GDM1 (cell line): ENCODE results near the gene DAB1.
"Not testable (repeated sequence)": the region's sequence is repeated elsewhere in the genome, so short reads cannot be mapped to it uniquely, and the experiment has no call there.

Experiments
- DNase-seq: peaks from one replicate; lab custom pipeline; 2025; lab: John Stamatoyannopoulos, UW

DAB1 gene

DNA sequence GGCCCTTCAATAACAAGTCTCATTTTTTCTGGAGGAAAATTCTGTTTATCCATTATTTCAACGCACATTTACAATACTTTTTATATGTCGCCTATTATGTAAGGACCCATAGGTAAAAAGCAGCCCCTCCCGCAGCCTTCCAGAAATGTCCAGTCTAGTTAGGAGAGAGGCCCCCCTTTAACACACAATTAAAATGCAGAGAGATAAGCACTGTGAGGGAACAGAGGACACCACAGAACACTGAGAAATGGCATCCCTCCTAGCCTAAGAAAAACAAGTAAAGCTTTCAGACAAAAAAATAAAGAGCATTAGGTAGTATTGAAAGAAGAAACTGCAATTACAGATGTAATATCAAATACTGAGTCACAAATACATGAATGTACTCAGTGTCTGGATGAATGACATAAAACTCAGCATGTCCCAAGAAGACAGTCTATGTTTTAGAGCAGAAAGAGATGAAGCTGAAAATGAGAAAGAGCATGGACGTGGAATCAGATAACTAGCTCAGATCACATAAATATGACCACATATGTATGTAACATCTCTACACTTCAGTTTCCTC, 62.9 kb downstream of the DAB1 start:
- no peak for DNase-seq

DNA sequence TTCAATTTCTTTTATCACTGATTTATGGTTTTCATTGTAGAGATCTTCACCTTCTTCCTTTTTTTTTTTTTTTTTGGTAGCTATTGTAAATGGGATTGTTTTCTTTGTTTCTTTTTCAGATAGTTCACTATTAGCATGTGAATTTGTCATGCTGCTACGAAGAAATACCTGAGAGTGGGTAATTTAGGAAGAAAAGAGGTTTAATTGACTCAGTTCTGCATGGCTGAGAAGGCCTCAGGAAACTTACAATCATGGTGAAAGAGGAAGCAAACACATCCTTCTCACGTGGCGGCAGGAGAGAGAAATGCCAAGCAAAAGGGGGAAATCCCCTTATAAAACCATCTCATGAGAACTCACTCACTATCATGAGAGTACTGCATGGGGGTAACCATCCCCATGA, 66.4 kb downstream of the DAB1 start:
- DNase-seq, result no peak

DNA sequence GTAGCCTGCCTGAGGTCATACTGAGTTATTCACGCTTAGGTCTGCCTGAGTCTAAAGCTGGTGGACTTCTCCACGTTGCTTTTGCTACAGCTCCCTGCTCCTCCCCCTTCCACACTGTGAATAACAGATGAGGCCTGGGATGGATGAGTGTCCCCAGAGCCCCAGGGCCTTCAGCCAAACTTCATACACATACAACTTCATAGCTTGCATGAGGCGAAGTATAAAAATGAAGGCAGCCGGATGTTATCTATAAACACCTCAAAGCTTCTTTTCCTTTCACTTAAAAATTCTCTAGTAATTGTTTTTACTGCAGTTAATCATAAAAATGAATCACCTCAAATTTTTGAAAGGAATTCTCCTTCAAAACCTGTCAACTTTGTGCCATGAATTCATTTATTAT, 70.2 kb downstream of the DAB1 start:
- no peak for DNase-seq

DNA sequence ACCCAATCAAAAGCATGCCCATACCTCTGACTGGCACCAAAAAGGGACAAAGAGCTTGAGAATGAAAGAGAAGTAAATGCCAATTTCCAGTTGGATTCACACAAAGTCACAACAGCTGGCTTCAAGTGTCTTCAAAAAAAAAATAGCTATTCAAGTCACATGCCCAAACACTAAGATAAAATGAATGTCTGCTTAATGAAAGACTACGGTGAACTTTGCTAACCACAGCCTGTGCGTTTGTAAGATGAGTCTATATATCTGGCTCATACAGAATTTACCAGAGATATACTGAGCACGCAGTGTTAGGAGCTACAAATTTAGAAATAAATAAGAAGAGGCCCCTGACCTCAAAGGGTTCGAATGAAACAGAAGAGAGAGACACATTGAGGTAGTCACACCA, 73.2 kb downstream of the DAB1 start:
- no peak for DNase-seq

DNA sequence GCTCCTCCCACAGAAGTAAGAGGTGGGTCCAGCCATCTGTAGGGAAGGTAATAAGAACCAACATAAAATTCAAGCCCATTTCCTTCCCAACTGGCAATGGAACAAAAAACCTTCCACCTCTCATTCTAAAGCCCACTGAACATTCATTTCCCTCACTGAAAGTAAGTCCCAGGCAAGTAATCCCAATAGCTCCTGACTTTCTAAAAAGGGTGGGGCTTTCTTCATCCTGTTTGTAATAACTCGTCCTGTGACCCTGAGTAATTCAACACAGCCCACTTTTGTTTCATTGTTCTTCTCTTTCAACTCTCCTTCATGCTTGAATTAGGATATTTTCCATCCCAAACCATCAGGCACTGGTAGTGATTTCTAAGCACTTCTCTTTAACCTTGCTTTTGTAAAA, 74.9 kb downstream of the DAB1 start:
- no peak for DNase-seq

DNA sequence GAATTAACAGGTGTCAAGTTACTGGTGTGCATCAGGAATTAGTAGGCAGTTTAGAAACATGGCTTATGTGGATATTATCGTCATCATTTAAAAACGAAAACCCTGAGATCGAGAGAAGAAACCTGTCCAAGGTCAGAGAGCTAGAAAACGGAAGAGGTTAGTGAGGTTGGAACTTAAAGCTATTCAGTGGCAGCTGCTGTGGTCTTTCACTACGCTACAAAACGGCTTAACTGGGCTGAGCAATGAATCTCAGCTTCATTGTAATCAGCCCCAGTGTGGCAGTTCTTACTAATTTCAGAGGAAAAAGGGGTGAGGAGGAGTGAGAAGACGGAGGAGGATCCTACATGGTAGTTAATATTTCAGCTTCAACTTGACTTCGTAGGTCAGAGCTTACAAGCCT, 77.9 kb downstream of the DAB1 start:
- DNase-seq, result no peak

DNA sequence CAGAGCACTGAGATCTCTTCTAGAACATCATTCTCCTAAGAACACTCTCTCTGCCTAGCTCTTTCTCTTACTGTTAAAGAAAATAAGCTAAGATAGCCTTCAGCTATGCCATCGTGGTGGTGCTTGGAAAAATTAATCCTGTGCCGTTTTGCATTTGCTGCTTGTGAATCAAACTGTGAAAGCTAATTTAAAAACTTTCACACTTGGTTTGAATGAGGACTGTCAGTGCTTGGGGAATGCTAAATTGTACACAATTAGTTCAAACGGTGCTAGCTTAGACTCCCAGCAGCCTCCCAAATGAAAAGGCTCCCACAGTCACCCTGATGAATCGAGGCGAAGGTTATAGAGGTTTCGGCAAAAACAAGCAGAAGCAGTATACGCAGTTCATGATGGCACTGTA, 79.6 kb downstream of the DAB1 start:
- no peak for DNase-seq

DNA sequence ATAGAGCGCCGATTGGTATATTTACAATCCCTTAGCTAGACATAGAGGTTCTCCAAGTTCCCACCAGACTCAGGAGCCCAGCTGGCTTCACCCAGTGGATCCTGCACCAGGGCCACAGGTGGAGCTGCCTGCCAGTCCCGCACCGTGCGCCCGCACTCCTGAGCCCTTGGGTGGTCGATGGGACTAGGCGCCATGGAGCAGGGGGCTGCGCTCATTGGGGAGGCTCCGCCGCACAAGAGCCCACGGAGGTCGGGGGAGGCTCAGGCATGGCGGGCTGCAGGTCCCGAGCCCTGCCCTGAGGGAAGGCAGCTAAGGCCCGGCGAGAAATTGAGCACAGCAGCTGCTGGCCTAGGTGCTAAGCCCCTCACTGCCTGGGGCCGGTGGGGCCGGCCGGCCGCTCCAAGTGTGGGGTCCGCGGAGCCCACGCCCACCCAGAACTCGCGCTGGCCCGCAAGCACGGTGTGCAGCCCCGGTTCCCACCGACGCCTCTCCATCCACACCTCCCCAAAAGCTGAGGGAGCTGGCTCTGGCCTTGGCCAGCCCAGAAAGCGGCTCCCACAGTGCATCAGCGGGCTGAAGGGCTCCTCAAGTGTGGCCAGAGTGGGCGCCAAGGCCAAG, 80.5 kb downstream of the DAB1 start:
- DNase-seq, result not testable (repeated sequence)

DNA sequence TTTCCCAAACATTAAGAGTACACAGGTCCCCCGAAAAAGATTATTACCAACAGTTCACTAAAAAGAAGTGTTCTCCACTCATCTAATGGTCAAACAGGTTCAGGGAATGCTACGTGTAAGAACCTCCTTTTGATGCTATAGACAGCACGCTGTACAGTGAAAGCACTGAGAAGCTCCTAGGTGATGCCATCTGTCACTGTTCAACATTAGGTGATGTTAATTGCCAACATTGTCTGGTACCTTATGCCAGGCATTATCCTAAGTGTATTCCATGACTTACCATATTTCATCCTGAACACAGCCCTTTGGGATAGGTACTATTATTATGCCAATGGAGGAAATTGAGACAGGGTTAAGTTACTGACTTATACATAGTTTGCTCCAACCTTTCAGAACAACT, 82.1 kb downstream of the DAB1 start:
- DNase-seq, result no peak

DNA sequence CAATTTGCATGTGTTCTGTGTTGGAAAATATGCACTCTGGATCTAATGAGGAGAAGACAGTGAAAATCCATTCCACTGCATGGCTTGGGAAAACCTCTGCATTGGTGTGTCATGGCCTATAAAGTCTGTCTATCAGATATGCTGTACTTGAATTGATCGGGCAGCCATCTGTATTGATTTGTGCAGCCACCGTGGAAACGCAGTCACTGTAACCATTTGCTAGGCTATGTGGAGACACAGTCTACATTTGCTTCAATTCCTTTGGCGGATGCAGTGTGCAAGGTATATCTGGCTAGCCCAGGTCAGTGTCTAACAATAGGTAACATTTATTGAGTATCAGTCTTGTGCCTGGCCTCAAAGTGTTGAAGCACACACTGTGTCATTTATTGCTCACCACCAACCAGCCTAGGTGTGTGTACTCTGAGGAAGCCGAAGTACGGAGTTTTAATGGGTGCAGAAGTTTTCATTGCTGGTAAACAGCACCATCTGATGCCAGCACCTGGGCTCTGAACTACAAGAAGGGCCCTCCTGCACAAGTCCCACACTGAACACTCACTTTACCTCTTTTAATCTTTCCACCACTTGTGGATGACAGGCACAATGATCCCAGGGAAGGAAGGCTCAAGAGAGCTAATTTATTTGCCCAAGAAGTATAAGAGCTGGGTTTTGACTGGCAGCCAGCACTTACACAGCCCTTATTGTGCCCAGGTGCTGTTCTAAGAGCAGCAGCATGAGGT, 83.4 kb downstream of the DAB1 start:
- DNase-seq, result no peak

DNA sequence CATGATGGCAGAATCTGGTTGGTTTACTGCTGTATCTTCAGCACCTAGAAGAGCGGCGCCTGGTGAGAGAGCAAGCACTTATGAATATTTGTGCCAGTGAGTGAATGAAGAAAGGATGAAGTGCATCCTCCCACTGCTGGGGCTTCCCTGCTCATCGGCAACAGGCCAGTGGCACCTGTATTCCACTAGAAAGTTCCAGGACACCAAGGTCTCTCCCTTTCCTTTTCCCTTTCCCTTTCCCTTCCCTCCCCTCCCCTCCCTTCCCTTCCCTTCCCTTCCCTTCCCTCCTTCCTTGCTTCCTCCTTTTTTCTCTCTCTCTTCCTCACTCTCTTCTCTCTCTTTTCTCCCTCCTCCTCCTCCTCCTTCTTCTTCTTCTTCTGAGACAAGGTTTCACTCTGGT, 86.2 kb downstream of the DAB1 start:
- DNase-seq, result no peak

DNA sequence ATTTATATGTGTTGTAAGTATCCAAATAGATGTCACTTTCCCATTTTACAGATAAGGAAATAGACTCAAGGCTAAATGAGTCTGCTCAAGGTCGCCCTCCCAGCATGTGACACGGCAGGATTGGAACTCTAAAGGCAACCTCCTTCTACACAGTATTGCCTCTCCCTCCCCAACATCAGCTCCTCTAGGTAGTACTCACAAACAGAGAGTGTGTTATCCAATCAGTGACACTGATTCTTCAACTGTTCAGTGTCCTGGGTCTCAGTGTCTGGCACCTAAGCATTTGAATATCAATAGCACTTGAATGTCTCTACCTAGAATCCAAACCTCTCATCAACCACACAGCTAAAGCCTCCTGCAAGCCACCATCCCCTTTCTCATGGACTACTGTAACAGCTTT, 87.1 kb downstream of the DAB1 start:
- no peak for DNase-seq

DNA sequence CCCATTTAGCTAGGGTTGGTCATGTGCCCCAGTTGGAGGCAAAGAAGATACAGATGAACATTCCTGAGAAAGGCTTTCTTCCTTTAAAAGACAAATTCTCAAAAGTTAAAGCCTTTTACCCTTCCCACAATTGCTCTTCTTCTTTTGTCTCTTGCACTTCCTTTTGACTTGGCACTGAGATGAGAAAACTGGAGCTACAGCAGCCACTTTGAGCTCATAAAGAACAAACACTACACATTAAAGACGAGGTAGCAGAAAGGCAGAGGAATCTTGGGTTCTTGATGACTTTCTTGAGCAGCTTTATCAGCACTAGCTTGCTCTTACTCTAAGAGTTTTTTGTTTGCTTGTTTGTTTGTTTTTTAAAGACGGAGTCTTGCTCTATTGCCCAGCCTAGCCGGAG, 92.2 kb downstream of the DAB1 start:
- no peak for DNase-seq

DNA sequence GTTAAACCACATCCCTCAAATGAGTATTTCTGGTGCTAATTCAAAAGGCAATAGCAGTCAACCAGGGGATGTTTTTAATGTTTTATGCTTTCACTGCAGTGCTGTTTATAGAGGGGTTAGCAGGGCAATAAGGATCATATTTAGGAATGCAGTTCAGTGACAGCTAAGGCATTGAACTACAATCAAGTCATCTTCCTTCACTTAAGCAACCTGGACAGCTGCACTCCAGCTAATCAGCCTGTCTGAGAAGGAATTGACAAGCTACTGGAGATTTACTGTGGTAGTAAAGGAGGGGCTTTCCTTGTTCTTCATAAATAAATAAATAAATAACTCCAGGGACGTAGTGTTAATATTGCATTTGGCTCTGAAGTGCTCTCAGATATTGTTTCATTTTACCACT, 93.9 kb downstream of the DAB1 start:
- DNase-seq, result no peak

DNA sequence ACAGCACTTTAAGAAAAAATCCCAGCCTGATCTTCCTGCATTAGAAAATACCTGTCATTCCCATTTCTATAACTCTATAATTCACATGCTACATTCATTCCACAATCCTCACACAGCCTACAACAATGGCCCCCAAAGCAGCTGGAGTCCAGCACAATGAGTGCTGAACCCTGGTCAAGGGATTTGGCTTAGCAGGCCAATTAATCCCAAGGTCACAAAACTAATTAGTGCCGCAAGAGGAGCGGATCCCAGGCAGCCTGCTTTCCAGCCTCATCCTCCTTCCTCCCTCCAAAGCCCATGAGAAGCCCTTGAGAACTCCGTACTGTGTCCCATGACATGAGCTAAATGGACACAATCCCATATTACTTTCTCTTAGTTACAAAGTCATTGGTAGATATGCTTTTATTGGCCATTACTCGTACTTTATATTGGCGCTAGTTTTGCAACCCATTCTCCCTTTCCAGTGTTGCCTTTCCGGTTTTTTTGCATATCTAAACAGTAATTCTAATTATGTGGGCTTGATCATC, 94.8 kb downstream of the DAB1 start:
- no peak for DNase-seq

DNA sequence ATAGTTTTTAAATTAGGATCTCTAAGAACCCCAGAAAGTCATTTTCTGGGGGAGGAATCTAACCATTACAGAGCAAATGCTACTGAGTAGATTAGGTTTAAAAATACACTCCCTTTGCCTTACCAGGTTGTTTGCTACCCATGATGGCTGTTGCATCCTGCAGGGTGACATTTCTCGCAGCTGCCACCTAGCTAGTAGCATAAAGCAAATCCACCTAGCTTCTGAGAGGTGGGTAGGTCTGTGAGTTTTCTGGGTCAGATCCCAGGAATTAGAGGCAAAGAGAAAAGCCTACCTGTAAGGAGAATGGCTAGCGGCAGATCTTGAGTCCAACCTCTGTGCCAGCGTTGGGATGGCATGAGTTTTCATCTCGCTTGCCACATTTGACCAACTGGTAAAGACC, 95.9 kb downstream of the DAB1 start:
- DNase-seq, result no peak

DNA sequence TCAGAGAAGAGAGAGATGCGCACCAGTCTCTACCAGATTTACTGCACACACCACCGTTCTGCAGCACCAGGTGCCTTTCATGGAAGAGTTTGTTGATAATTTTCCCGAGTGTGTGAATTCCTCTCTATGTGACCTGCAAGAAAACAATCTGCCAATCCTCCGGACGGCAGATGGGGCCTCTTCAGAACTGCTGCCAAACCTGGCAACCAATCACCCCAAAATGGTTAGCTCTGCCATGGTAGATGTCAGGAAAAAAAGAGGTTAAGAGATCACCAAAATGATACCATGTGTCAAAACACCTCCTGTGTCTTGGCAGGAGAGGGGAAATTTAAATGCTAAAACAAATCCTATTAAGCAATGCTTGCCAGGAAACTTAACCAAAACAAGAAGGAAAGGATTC, 96.5 kb downstream of the DAB1 start:
- no peak for DNase-seq

DNA sequence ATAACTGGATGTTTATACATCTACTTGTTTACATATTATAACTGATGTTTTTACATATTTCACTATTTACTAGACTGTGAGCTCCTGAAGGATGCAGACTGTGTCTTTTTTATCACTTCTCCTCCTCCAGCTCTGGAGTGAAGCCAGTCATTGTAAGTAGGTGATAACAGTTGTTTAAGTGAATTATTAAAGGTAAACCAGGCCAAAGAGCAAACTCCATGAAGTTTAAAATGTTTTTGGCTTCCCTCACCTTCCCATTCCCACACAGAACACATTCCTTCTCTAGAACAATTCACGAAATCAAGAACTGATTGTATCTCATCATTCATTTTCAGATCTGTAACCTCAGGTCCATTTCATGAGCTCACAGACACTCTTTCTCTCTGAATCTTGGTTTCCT, 98.3 kb downstream of the DAB1 start:
- no peak for DNase-seq

DNA sequence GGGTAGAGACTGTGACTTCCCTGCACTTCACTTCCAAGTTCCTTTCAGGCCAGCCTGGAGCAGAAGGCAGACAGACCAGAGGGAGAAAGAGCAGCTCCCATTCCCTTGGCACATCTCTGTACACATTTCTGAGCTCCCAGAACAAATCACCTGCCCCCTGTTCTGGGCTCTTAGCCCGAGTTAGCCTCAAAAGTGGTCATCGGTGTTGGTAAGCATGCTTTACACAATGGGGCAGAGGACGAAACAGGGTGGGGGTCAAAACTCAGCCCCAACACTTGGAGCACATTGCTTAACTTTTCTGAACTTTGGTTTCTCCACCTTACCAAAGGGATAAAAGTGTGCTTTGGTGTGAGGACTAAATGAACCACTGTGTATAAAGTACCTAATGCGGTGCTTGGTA, 98.7 kb downstream of the DAB1 start:
- DNase-seq, result no peak

DNA sequence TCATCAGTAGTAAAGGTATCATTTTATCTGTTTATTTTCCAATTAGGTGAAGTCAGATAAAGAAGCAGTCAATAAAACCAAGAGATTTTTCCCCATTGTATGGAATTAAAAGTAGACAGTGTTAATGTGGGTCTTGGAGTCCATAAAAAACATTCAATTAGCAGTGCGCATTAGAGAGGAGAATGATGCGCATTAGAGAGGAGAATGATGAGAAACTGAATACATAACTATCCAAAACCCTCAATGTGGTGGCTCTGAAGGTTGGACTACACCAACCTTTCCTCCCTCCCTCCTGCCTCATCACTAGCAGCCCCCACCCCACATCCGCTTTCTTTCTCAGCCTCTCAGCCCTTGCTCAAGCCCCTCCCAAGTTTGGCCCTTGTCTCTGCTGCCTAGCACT, 99.5 kb downstream of the DAB1 start:
- DNase-seq, result no peak

DNA sequence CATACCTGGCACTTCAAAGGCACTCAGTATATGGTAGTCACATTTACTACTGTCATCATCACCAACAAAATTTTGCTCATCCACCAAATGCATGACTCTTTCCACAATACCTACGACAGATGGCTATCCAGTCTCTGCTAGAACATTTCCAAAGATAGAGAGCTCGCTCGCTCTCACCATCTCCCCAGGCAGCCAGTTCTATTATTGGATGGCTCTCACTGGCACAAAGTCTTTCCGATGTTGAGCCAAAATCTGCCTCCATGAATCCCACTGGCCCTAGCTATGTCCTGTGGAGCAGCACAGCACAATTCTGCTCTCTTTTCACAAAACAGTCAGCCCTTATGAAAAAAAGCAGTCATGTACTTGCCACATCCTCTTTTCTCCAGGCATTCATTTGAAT, 102.1 kb downstream of the DAB1 start:
- no peak for DNase-seq

DNA sequence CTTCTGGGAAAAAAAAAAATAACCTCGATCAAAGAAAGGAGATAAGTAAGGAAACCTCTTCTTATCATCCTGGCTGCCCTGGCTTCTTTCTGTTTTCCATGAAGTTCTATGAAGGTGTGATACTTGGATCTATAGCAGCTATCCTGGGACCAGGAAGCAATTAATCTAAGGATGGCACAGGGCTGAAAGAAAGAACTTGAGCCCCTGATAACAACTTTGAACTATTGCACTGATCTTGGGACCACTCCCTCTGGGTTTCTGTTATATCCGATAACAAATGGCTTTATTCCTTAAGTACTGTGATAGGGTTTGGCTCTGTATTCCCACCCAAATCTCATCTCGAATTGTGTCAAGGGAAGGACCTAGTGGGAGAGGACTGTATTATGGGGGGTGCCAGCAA, 104.1 kb downstream of the DAB1 start:
- DNase-seq, result no peak

DNA sequence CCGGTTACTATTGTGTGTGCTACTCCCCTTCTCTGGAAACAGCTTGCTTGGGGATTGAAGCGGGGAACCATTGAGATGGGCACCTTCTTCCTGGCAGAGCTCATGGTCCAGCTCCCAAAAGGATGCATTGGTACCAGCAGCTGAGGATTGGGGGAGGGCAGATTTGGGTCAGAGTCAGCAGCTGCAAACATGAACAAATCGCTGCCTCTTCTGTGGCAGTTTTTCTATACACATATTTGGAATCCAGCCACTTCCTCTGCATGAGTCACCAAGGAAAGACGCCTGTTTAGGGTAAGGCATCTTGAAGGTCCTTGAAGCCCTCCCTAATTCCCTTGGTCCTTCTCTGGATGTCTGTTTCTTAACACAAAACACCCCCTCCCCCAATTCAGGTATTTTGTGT, 104.7 kb downstream of the DAB1 start:
- DNase-seq, result no peak

DNA sequence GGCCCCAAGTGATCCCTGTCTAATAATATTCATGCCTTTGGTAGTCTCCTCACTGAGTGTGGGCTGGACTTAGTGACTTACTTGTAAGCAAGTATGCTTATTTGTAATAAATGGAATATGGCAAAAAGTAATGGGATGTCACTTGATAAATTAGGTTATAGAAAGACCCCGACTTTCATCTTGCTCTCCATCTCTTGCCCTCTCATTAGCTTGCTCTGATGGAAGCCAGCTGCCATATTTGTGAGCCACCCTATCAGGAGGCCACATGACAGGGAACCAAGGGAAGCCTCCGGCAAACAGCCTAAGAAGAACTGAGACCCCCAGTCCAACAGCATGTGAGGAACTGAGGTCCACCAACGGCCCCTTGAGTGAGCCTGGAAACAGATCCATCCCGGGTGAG, 107.0 kb downstream of the DAB1 start:
- DNase-seq, result no peak
